Measurements from ENCODE around the gene FMN2.

FMN2 gene

DNA sequence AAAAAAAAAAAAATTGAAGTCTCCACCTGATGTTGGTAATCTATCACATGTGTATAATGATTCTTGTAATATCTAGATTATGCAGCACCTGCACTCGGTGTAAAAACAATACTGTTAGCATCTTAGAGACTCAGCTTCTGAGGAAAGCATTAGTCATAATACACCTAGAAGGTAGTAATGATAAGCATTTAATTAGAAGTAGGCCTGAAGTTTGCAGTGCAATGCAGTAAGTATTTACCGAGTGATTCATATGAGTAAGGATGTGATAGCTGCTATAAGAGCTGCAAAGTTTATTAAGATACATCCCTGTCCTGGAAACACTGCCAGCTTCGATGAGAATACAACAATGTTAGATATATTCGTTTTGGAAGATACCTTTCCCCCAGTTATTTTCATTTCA, 323.8 kb downstream of the FMN2 start:
- H3K27me3 Mint-ChIP-seq (ENCODE audit: low read depth, poor library complexity): peaks cover 2% of the 10 kb centered on the region
- TF ChIP-seq, protein P1, sequence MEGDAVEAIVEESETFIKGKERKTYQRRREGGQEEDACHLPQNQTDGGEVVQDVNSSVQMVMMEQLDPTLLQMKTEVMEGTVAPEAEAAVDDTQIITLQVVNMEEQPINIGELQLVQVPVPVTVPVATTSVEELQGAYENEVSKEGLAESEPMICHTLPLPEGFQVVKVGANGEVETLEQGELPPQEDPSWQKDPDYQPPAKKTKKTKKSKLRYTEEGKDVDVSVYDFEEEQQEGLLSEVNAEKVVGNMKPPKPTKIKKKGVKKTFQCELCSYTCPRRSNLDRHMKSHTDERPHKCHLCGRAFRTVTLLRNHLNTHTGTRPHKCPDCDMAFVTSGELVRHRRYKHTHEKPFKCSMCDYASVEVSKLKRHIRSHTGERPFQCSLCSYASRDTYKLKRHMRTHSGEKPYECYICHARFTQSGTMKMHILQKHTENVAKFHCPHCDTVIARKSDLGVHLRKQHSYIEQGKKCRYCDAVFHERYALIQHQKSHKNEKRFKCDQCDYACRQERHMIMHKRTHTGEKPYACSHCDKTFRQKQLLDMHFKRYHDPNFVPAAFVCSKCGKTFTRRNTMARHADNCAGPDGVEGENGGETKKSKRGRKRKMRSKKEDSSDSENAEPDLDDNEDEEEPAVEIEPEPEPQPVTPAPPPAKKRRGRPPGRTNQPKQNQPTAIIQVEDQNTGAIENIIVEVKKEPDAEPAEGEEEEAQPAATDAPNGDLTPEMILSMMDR (IDR thresholded peaks at IDR 0.05): no peak
- no peak overlapping the region for H3K4me3 Mint-ChIP-seq
- H3K36me3 Mint-ChIP-seq (ENCODE audit: low read depth): no peaks in the 10 kb centered on the region
- no peaks in the 10 kb centered on the region for H3K4me1 Mint-ChIP-seq
- DNase-seq: no peak
- H3K9me3 Mint-ChIP-seq: no peaks in the 10 kb centered on the region
- H3K27ac Mint-ChIP-seq: no peak overlapping the region

DNA sequence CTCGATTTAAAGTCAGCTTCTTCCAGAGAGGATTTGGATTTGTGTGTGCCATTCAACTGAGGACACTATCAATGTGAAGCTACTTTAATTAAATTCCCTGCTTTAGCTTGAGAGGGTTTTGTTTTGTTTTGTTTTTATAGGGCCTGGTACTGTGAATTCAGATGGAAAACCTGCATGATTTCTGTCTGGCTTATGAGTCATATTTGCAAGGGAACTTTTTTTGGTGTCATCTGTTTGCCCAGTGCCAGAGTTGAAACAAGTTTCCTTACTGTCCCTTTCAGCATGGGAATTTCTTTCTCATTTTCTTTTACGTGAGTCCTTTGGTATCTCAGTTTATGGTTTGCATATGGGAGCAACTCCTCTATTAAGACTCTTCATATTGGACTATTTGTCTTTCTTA, 325.6 kb downstream of the FMN2 start:
- Mint-ChIP-seq H3K27ac (no peak overlapping the region), H3K27me3 (ENCODE audit: low read depth, poor library complexity) (peaks cover 2% of the 10 kb centered on the region), H3K36me3 (ENCODE audit: low read depth) (no peaks in the 10 kb centered on the region), H3K4me3 (no peak overlapping the region), H3K9me3 (no peaks in the 10 kb centered on the region), H3K4me1 (no peaks in the 10 kb centered on the region)
- DNase-seq: no peak
- TF ChIP-seq, protein P1 (IDR thresholded peaks at IDR 0.05): no peak

DNA sequence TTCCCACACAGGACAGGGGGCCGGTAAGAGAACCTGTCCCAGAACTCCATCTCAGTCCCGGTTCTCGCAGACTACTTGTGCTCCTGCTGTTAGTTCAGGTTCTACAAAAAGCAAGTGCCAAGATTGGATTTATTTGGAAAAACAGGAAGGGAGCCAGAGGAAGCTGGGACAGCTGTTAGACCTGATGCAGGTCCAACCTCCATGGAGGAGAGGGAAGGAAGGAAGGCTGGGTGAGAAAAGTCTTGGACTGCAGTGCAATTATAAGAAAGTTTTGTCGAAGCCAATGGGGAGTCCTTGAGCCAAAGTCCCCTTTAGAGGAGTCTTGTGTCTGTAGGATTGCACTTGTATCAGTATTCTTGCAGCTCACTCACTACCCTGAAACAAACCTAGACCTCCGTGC, 329.1 kb downstream of the FMN2 start:
- no peak overlapping the region for H3K27ac Mint-ChIP-seq
- H3K4me3 Mint-ChIP-seq: no peak overlapping the region
- no peak for DNase-seq
- TF ChIP-seq, protein P1 (IDR thresholded peaks at IDR 0.05): no peak
- H3K27me3 Mint-ChIP-seq (ENCODE audit: low read depth, poor library complexity): peaks cover 2% of the 10 kb centered on the region
- no peaks in the 10 kb centered on the region for H3K9me3 Mint-ChIP-seq
- no peaks in the 10 kb centered on the region for H3K4me1 Mint-ChIP-seq
- no peaks in the 10 kb centered on the region for H3K36me3 Mint-ChIP-seq (ENCODE audit: low read depth)

DNA sequence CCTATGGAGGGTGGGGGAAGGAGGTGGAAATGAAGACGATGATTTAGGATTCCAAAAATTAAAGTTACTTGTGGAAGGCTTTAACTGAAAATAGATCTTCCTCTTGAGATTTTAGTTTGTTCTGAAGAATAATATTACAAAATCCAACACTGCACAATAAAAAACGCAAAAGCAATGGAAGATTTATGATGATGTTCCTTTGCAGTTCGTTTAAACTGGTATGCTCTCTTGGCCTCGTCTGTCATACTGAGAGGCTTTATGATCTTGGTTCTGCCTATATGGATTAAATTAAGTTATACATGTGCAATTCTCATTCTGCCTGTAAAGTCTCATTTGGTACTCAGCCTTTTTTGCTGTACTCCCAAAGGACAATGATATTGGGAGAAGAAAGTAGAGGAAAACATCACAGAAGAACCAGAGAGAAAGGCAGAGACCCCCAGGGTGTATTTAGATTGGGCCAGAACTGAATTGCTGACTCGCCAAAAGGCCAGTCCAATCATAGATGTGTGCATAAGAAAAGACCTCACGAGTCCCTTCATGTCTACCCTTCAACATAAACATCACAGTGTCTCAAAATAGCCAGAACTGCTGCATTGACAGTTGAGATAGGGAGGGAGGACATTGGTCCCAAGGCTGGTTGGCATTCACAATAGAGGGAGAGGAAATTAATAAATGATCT, 331.7 kb downstream of the FMN2 start:
- Mint-ChIP-seq H3K27me3 (ENCODE audit: low read depth, poor library complexity) (peaks cover 2% of the 10 kb centered on the region), H3K27ac (no peak overlapping the region), H3K4me1 (no peaks in the 10 kb centered on the region), H3K36me3 (ENCODE audit: low read depth) (no peaks in the 10 kb centered on the region), H3K4me3 (no peak overlapping the region), H3K9me3 (no peaks in the 10 kb centered on the region)
- TF ChIP-seq, protein P1 (IDR thresholded peaks at IDR 0.05): no peak
- DNase-seq: no peak

DNA sequence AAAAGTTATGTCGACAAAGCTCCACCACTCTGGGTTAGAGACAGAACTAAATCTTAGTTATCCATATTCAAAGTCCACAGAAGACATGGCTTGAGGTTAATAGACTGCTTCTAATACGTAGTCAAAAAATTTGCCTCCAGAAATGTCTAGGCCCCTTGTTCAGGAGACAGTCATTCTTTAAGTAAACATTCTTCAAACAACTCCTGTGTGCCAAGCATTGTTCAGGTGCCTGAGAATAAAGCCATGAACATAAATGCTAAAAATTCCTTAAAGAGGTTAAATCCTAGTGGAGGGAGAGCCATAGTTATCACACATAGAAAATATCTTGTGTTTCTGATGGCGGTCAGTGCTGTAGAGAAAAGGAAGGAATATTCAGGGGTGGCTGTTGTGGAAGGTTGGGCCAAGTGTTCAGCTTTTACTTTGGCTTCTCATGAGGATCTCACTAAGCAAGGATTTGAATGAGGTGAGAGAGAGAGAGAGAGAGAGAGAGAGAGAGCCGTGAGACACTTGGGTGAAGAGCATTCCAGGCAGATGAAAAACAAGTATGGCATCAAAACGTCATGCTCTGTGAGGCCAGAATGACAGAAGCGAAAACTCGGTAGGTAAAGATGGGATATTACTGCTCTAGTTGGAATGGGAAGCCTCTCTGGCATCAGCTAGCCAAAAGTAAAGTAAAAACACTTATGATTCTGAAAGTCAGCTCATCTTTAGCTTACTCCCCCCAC, 333.2 kb downstream of the FMN2 start:
- H3K36me3 Mint-ChIP-seq (ENCODE audit: low read depth): no peaks in the 10 kb centered on the region
- H3K27me3 Mint-ChIP-seq (ENCODE audit: low read depth, poor library complexity): peaks cover under 1% of the 10 kb centered on the region
- H3K27ac Mint-ChIP-seq: no peak overlapping the region
- H3K4me1 Mint-ChIP-seq: no peaks in the 10 kb centered on the region
- no peaks in the 10 kb centered on the region for H3K9me3 Mint-ChIP-seq
- no peak overlapping the region for H3K4me3 Mint-ChIP-seq
- no peak for DNase-seq
- TF ChIP-seq, protein P1 (IDR thresholded peaks at IDR 0.05): no peak

DNA sequence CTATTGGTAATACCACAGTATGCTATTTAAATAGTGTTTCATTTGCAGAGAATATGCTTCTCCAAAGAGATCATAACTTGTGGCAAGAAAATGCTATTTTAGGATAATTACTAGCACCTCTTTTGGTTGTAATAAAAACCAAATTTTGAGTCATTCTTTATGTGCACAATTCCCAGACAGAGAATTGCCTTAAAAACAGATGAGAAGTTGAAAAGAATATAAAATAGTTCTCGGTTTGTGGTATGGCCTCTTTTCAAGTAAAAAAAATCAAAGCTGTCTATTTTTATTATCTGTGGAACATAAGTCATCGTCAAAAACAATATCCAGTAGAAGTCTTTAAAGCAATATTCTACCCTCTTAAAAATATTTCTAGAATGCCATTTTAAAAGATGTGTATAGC, 334.4 kb downstream of the FMN2 start:
- no peak for DNase-seq

More for the DNA sequence above, 334.4 kb downstream of the FMN2 start:
- H3K4me3 Mint-ChIP-seq: no peak overlapping the region
- H3K36me3 Mint-ChIP-seq (ENCODE audit: low read depth): no peaks in the 10 kb centered on the region
- no peaks in the 10 kb centered on the region for H3K9me3 Mint-ChIP-seq
- TF ChIP-seq, protein P1 (IDR thresholded peaks at IDR 0.05): no peak
- no peak overlapping the region for H3K27ac Mint-ChIP-seq
- H3K4me1 Mint-ChIP-seq: no peaks in the 10 kb centered on the region
- H3K27me3 Mint-ChIP-seq (ENCODE audit: low read depth, poor library complexity): no peaks in the 10 kb centered on the region

Data from nephron progenitor cell (in vitro differentiated cells).